Adipocyte (in vitro differentiated cells): ENCODE results near the gene GTF2E1.
"Not testable (repeated sequence)": the region's sequence is repeated elsewhere in the genome, so short reads cannot be mapped to it uniquely, and the experiment has no call there.

Source experiments
- DNase-seq: peaks from one replicate; pipeline ENCODE4 v3.0.0-alpha.2; 2015; ENCODE audit warnings: low read depth
- H3K27me3 ChIP-seq: replicated peaks from 2 replicates; pipeline ENCODE4 v1.7.0; 2013; ENCODE audit warnings: mild to moderate bottlenecking, low read length, moderate library complexity; ENCODE audit not compliant: control insufficient read depth, insufficient read depth
- H3K36me3 ChIP-seq: 2 replicates; pipeline ENCODE4 v1.7.0; 2013; ENCODE audit warnings: low read length, mild to moderate bottlenecking, moderate library complexity; ENCODE audit not compliant: control insufficient read depth, insufficient read depth, severe bottlenecking
- H3K4me1 ChIP-seq: 2 replicates; pipeline ENCODE4 v1.7.0; 2013; ENCODE audit warnings: mild to moderate bottlenecking, low read length, moderate library complexity; ENCODE audit not compliant: control insufficient read depth, insufficient read depth
- H3K4me3 ChIP-seq: 2 replicates; pipeline ENCODE4 v1.7.0; 2013; ENCODE audit warnings: mild to moderate bottlenecking, low read length, moderate library complexity
- H3K9ac ChIP-seq: 2 replicates; pipeline ENCODE4 v1.7.0; 2013; ENCODE audit warnings: mild to moderate bottlenecking, low read length, moderate library complexity
- H3K9me3 ChIP-seq: 2 replicates; pipeline ENCODE4 v1.7.0; 2013; ENCODE audit warnings: mild to moderate bottlenecking, low read length, moderate library complexity; ENCODE audit not compliant: control insufficient read depth

The GTF2E1 gene

DNA sequence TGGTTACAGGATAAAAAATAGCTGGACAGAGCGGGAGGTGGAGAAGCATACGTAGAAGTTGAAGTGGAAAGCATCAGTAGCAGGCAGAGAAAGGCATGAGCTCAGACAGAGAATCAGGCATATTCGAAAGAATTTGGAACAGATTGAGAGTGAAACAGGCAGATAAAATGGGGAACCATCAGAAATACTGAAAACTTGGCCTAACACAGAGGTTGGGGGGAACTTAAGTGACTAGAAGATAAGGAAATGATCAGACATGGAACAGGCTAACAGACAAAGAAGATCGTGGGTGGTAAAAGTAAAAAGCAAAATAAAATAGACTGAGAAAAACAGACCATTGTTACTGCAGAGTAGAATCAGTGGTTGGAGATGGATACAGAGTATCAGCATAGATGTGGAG is 32.9 kb downstream of the GTF2E1 start:
- Histone ChIP-seq H3K4me1 (no peaks in the 10 kb centered on the region), H3K9me3 (no peaks in the 10 kb centered on the region), H3K27me3 (no peaks in the 10 kb centered on the region), H3K9ac (no peak overlapping the region), H3K36me3 (peaks cover 44% of the 10 kb centered on the region), H3K4me3 (no peak overlapping the region)
- DNase-seq: no peak

GRCh38 chr3:120778776-120779175 is 36.2 kb downstream of the GTF2E1 start:
- no peaks in the 10 kb centered on the region for H3K9me3 ChIP-seq
- no peaks in the 10 kb centered on the region for H3K27me3 ChIP-seq
- DNase-seq: no peak
- H3K4me1 ChIP-seq: no peaks in the 10 kb centered on the region
- H3K4me3 ChIP-seq: no peak overlapping the region
- H3K9ac ChIP-seq: no peak overlapping the region
- H3K36me3 ChIP-seq: peaks cover 40% of the 10 kb centered on the region

GRCh38 chr3:120780977-120781376 is 38.4 kb downstream of the GTF2E1 start:
- no peak overlapping the region for H3K4me3 ChIP-seq
- no peak overlapping the region for H3K9ac ChIP-seq
- DNase-seq: no peak
- H3K9me3 ChIP-seq: no peaks in the 10 kb centered on the region
- H3K36me3 ChIP-seq: peaks cover 28% of the 10 kb centered on the region
- no peaks in the 10 kb centered on the region for H3K4me1 ChIP-seq
- H3K27me3 ChIP-seq: no peaks in the 10 kb centered on the region

- H3K27me3 ChIP-seq, H3K9ac ChIP-seq: not testable (repeated sequence)
- peak; percentile 57 for DNase-seq
Observed at GRCh38 chr3:120785832-120786231, 43.3 kb downstream of the GTF2E1 start.

DNA sequence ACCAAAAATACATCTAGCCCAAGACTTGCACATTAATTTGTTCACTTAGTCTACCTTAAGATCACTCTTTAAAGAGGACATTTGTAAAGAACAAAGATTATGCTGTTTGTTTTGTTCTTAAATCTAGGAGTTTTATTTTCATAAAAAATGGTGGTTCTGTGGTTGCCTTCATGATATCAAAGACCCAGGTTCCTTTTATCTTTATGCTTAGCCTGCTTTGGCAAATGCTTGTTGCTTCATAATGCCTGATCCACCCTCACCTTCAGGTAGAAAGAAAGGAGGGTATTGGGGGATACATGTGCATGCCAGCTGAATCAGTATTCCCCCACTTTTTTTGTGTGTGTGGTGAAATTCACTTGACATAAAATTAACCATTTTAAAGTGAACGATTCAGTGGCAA is 48.5 kb downstream of the GTF2E1 start:
- Histone ChIP-seq H3K36me3 (no peaks in the 10 kb centered on the region), H3K4me3 (no peak overlapping the region), H3K9me3 (no peaks in the 10 kb centered on the region), H3K4me1 (peaks cover 4% of the 10 kb centered on the region), H3K9ac (no peak overlapping the region), H3K27me3 (no peaks in the 10 kb centered on the region)
- no peak for DNase-seq

More at GRCh38 chr3:120785832-120786231, 43.3 kb downstream of the GTF2E1 start:
- not testable (repeated sequence) for H3K4me3 ChIP-seq, H3K9me3 ChIP-seq, H3K36me3 ChIP-seq, H3K4me1 ChIP-seq

DNA sequence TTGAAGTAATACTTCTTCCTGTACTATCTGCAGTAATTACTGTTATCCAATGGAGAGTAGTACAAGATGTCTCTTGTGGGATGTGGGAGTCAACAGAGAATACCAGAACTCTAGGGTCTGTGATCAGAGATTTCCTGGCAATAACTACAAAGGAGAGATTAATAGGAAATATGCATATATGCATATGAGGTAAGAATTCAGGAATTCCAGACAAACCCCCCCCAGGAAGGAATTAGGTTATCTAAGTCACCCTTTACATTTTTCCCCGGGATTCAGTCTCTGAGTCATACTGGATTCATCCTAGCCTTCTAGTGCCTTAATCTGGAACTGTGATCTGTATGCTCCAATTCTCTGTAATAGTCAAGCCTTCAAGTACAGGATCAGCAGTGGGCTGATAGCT is 49.4 kb downstream of the GTF2E1 start:
- H3K9ac ChIP-seq: no peak overlapping the region
- H3K9me3 ChIP-seq: no peaks in the 10 kb centered on the region
- no peaks in the 10 kb centered on the region for H3K27me3 ChIP-seq
- H3K4me1 ChIP-seq: peaks cover 4% of the 10 kb centered on the region
- no peak for DNase-seq
- H3K36me3 ChIP-seq: no peaks in the 10 kb centered on the region
- no peak overlapping the region for H3K4me3 ChIP-seq

- H3K27me3 ChIP-seq: no peaks in the 10 kb centered on the region
- no peak overlapping the region for H3K9ac ChIP-seq
Observed at GRCh38 chr3:120793601-120794000, 51.1 kb downstream of the GTF2E1 start.

GRCh38 chr3:120795017-120795648 is 52.6 kb downstream of the GTF2E1 start:
- H3K27me3 ChIP-seq: no peaks in the 10 kb centered on the region
- no peaks in the 10 kb centered on the region for H3K9me3 ChIP-seq
- no peaks in the 10 kb centered on the region for H3K36me3 ChIP-seq
- no peak overlapping the region for H3K4me3 ChIP-seq
- DNase-seq: peak; percentile 93
- H3K9ac ChIP-seq: no peak overlapping the region
- H3K4me1 ChIP-seq: peaks cover 15% of the 10 kb centered on the region

More at GRCh38 chr3:120793601-120794000, 51.1 kb downstream of the GTF2E1 start:
- DNase-seq: peak; percentile 24
- Histone ChIP-seq H3K4me1 (peaks cover 10% of the 10 kb centered on the region), H3K9me3 (no peaks in the 10 kb centered on the region), H3K4me3 (no peak overlapping the region), H3K36me3 (no peaks in the 10 kb centered on the region)

GRCh38 chr3:120795959-120796358 is 53.4 kb downstream of the GTF2E1 start:
- Histone ChIP-seq H3K9me3 (no peaks in the 10 kb centered on the region), H3K27me3 (no peaks in the 10 kb centered on the region), H3K4me1 (peaks cover 15% of the 10 kb centered on the region), H3K36me3 (no peaks in the 10 kb centered on the region), H3K9ac (no peak overlapping the region), H3K4me3 (no peak overlapping the region)
- DNase-seq: no peak

DNA sequence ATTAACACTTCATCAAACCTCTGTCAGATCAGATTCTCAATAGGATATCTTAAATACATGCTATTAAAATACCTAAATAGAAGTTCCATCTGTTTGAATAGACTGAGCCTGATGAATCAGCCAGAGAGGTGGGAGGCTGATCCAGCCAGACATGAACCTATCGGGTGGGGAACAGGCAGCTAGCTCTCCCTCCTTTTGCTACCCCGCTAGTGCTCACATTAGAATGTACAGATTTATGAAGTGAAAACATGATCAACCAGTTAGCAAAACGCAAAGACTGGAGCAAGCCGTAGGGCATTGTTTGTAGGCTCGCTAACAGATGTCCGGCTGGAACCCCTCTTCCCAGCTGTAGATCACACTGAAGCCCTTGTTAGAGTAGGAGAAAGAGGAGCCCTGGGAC is 54.4 kb downstream of the GTF2E1 start:
- DNase-seq: no peak
- Histone ChIP-seq H3K36me3 (no peaks in the 10 kb centered on the region), H3K9me3 (no peaks in the 10 kb centered on the region), H3K9ac (no peak overlapping the region), H3K4me1 (peaks cover 15% of the 10 kb centered on the region), H3K27me3 (no peaks in the 10 kb centered on the region), H3K4me3 (no peak overlapping the region)

DNA sequence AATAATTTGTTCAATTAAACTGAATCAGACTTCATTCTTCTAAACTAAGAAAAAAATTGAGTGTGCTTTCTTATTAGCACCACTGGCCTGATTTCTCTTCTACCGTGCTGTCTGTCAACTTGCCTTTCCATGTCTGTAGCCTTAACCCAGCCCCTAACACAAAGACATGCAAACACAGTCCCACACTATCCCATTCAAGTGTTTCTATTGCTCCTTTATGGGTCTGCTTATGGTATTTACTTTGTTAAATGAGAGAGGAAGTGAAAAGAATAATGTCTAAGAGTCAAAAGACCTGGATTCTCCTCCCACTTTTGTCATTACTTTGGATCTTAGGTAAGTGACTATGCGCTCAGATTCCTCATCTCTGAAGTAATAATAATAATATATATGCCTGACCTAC is 55.3 kb downstream of the GTF2E1 start:
- no peaks in the 10 kb centered on the region for H3K36me3 ChIP-seq

GRCh38 chr3:120798346-120798745 is 55.8 kb downstream of the GTF2E1 start:
- Histone ChIP-seq H3K4me3 (no peak overlapping the region), H3K4me1 (peaks cover 11% of the 10 kb centered on the region), H3K36me3 (no peaks in the 10 kb centered on the region), H3K9me3 (no peaks in the 10 kb centered on the region), H3K27me3 (no peaks in the 10 kb centered on the region), H3K9ac (no peak overlapping the region)
- no peak for DNase-seq

More for the DNA sequence above, 55.3 kb downstream of the GTF2E1 start:
- Histone ChIP-seq H3K9ac (no peak overlapping the region), H3K27me3 (no peaks in the 10 kb centered on the region), H3K4me3 (no peak overlapping the region), H3K4me1 (peaks cover 11% of the 10 kb centered on the region), H3K9me3 (no peaks in the 10 kb centered on the region)
- no peak for DNase-seq
